ENCODE results near the gene CRMP1. TPM values are rescaled to one million over a fixed set of nuclear protein-coding genes. Genes with fewer than 3 reads are reported as not detected.

Gene CRMP1
- total RNA-seq, 4 donors from 2014 or later = 1.2 to 4.0 (median 2.3) TPM

DNA sequence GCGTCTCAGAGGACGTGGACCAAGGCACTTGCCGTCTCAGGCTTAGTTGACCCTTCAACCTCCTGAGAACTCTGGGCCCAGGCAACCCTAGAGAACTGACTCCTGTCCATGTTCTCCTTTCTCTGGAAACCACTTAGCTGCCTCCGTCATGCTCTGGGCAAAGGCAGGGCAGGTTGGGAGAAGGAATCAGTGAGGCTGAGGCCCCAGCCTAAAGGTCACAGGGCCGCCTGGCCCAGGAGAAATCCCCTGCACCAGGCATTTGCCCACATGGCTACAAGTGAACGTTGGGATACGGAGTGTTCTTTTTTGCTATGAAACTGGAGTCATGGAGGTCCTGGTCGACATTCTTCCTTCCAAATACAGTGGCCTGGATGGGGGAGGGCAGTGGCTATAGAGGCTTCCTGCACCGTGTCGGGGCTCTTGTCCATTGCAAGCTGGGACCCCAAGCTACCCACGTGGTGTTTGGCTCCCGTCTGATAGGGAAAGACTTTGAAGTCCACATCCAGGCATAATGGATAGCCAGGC is 76.0 kb downstream of the CRMP1 start:
- Histone ChIP-seq H3K27ac (replicated peaks in 1 of 4) (no peak overlapping the region), H3K4me1 (no peaks in the 10 kb centered on the region), H3K4me3 (no peak overlapping the region), H3K36me3 (peaks cover 0 to 93% (median 41%) of the 10 kb centered on the region in 4 donors), H3K27me3 (no peaks in the 10 kb centered on the region), H3K9me3 (no peaks in the 10 kb centered on the region)
- intact Hi-C loops (cut with DNase I) = loop anchor here (10.0 kb wide), 1 partner anchor 772 kb away; no protein-coding TSS in a partner anchor
- TF ChIP-seq POLR2A (IDR thresholded peaks at IDR 0.05; ENCODE audit: low read depth) (no peak), POLR2AphosphoS5 (IDR thresholded peaks at IDR 0.05) (no peak)
- no peak for DNase-seq (ENCODE audit: extremely low spot score)
- WGBS = 90% methylated on average over 9 of the region's 12 CpGs

DNA sequence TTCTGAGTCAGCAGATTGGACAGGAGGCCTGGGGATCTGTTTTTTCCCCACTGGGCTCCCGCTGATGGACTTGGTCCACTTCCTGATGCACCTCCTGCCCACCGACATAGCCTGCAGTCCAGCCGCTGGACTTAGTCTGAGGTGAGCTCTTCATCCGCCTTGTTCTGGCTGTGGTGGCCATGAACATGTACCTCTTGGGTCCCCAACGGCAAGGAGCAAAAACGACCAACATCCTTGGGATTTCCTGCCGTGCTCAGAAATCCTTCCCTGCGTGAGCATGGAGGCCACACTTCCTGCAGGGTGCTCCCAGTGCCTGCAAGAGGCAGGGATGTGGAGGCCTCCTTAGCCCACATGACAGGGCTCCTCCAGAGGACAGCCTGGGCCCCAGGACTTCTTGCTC is 76.8 kb downstream of the CRMP1 start:
- Histone ChIP-seq H3K4me3 (no peak overlapping the region), H3K9me3 (no peaks in the 10 kb centered on the region), H3K36me3 (peaks cover 0 to 94% (median 38%) of the 10 kb centered on the region in 4 donors), H3K27ac (replicated peaks in 1 of 4) (no peak overlapping the region), H3K27me3 (no peaks in the 10 kb centered on the region), H3K4me1 (no peaks in the 10 kb centered on the region)
- no peak for DNase-seq (ENCODE audit: extremely low spot score)
- no peak for TF ChIP-seq EP300 (IDR thresholded peaks at IDR 0.05)
- TF ChIP-seq POLR2AphosphoS5 (IDR thresholded peaks at IDR 0.05) = no peak
- TF ChIP-seq, protein P1, sequence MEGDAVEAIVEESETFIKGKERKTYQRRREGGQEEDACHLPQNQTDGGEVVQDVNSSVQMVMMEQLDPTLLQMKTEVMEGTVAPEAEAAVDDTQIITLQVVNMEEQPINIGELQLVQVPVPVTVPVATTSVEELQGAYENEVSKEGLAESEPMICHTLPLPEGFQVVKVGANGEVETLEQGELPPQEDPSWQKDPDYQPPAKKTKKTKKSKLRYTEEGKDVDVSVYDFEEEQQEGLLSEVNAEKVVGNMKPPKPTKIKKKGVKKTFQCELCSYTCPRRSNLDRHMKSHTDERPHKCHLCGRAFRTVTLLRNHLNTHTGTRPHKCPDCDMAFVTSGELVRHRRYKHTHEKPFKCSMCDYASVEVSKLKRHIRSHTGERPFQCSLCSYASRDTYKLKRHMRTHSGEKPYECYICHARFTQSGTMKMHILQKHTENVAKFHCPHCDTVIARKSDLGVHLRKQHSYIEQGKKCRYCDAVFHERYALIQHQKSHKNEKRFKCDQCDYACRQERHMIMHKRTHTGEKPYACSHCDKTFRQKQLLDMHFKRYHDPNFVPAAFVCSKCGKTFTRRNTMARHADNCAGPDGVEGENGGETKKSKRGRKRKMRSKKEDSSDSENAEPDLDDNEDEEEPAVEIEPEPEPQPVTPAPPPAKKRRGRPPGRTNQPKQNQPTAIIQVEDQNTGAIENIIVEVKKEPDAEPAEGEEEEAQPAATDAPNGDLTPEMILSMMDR (IDR thresholded peaks at IDR 0.05) = no peak
- no peak for TF ChIP-seq POLR2A (IDR thresholded peaks at IDR 0.05; ENCODE audit: low read depth)
- WGBS = 83% methylated on average over 8 of the region's 8 CpGs
- intact Hi-C loops (cut with DNase I) = loop anchor here (10.0 kb wide), 1 partner anchor 771 kb away; no protein-coding TSS in a partner anchor

DNA sequence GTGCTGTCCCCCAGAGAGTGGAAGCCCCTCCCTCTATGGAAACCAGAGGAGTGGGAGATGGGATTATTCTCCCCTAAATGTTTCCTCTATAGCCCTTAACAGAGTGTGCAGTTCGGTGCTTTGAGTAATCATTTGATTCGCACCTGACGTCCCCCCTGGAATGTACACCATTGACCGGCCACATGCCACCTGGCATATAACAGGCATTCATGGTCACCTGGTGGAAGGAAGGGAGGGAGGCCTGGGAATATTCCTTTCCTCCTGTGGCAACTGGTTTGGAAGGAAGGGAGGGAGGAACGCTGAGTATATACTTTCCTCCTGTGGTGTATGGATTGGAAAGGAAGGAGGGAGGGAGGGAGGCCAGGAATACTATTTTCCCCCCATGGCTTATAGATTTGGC is 77.2 kb downstream of the CRMP1 start:
- no peak for DNase-seq (ENCODE audit: extremely low spot score)
- TF ChIP-seq POLR2A (IDR thresholded peaks at IDR 0.05; ENCODE audit: low read depth) (no peak), POLR2AphosphoS5 (IDR thresholded peaks at IDR 0.05) (no peak), EP300 (IDR thresholded peaks at IDR 0.05) (no peak)
- TF ChIP-seq, protein P1 (IDR thresholded peaks at IDR 0.05) = no peak
- H3K27ac ChIP-seq (replicated peaks in 1 of 4) = no peak overlapping the region
- peaks cover 0 to 1% (median 0%) of the 10 kb centered on the region in 4 donors for H3K9me3 ChIP-seq
- intact Hi-C loops (cut with DNase I) = loop anchor here (10.0 kb wide), 1 partner anchor 771 kb away; no protein-coding TSS in a partner anchor
- H3K4me1 ChIP-seq = no peaks in the 10 kb centered on the region
- peaks cover 0 to 94% (median 38%) of the 10 kb centered on the region in 4 donors for H3K36me3 ChIP-seq
- no peak overlapping the region for H3K4me3 ChIP-seq
- 77% methylated on average over 5 of the region's 5 CpGs for WGBS
- H3K27me3 ChIP-seq = no peaks in the 10 kb centered on the region

DNA sequence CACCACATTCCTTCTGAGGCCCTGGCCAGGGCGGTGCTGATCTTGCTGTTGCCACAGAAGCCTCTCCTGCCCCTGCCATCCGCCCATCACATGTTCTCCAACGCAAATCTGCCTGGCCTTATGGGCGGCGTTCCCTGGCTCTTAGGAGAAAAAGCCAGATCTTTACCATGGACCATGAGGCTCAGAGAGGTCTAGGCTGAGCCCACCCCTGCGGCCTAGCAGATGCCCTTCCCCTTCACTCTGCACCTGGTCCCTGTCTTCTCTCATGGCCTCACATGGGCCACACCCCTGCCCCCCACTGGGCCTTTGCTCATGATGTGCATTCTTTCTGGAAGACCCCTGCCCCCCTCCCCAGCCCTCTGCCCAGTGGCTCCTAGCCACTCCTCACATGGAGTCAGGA is 78.5 kb downstream of the CRMP1 start:
- H3K27ac ChIP-seq (replicated peaks in 1 of 4) = no peak overlapping the region
- peaks cover 10 to 94% (median 48%) of the 10 kb centered on the region in 4 donors for H3K36me3 ChIP-seq
- no peak for TF ChIP-seq EP300 (IDR thresholded peaks at IDR 0.05)
- TF ChIP-seq, protein P1 (IDR thresholded peaks at IDR 0.05) = no peak
- TF ChIP-seq POLR2AphosphoS5 (IDR thresholded peaks at IDR 0.05) = no peak
- TF ChIP-seq POLR2A (IDR thresholded peaks at IDR 0.05; ENCODE audit: low read depth) = no peak
- intact Hi-C loops (cut with DNase I) = loop anchor here (10.0 kb wide), 1 partner anchor 770 kb away; no protein-coding TSS in a partner anchor
- no peaks in the 10 kb centered on the region for H3K4me1 ChIP-seq
- no peak overlapping the region for H3K4me3 ChIP-seq
- H3K9me3 ChIP-seq = peaks cover 0 to 9% (median 0%) of the 10 kb centered on the region in 4 donors
- 100% methylated on average over 6 of the region's 6 CpGs for WGBS
- H3K27me3 ChIP-seq = no peaks in the 10 kb centered on the region
- DNase-seq (ENCODE audit: extremely low spot score) = no peak

DNA sequence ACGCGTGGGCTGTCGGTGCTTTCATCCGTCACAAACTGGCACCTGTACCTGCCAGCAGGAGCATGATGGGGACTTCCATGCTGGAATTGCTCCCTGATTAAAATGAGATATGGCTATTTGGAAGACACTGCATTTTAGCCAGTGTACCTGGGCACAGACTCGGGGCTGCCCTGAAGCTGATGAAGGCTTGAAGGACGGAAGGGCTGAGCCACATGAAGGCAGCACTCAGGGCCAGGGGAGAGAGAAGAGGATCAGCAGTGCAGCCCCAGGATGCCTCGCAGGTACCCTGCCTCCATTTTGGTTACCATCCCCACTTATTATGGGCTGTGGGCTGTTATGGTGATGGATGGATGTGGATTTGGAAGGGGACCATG is 79.0 kb downstream of the CRMP1 start:
- H3K36me3 ChIP-seq = peaks cover 16 to 94% (median 50%) of the 10 kb centered on the region in 4 donors
- H3K4me1 ChIP-seq = no peaks in the 10 kb centered on the region
- 85% methylated on average over 6 of the region's 7 CpGs for WGBS
- H3K27me3 ChIP-seq = no peaks in the 10 kb centered on the region
- H3K4me3 ChIP-seq = no peak overlapping the region
- TF ChIP-seq, protein P1 (IDR thresholded peaks at IDR 0.05) = no peak
- TF ChIP-seq EP300 (IDR thresholded peaks at IDR 0.05) (no peak), POLR2A (IDR thresholded peaks at IDR 0.05; ENCODE audit: low read depth) (no peak), POLR2AphosphoS5 (IDR thresholded peaks at IDR 0.05) (no peak)
- no peak overlapping the region for H3K27ac ChIP-seq (replicated peaks in 1 of 4)
- intact Hi-C loops (cut with DNase I) = loop anchor here (10.0 kb wide), 1 partner anchor 769 kb away; no protein-coding TSS in a partner anchor
- DNase-seq (ENCODE audit: extremely low spot score) = no peak
- H3K9me3 ChIP-seq = peaks cover 0 to 9% (median 0%) of the 10 kb centered on the region in 4 donors

Data from esophagus muscularis mucosa (tissue), 4 donors.